HepG2 (cell line): Measurements from ENCODE around the gene PCNX1.

ENCODE experiments used
- ARID3A ChIP-seq: IDR thresholded peaks from 2 replicates; pipeline ENCODE4 v1.6.1; 2012; ENCODE audit warnings: low read depth, low read length, improper control_type of control experiment
- KDM1A ChIP-seq: IDR thresholded peaks from 2 replicates; pipeline ENCODE4 v1.6.1; 2016; ENCODE audit warnings: missing compliant biosample characterization
- MLLT10 ChIP-seq: sonication (generic); formaldehyde crosslinking; IDR thresholded peaks from 2 replicates; pipeline ENCODE4 v1.4.0; 2020; ENCODE audit warnings: missing genetic modification reagents
- YY1 ChIP-seq: IDR thresholded peaks from 2 replicates; pipeline ENCODE4 v1.6.1; 2011; ENCODE audit warnings: low read length, low read depth, moderate library complexity, mild to moderate bottlenecking; ENCODE audit not compliant: insufficient read depth, insufficient replicate concordance
- ZNF33B ChIP-seq: sonication (generic); formaldehyde crosslinking; IDR thresholded peaks from 2 replicates; pipeline ENCODE4 v1.5.1; 2020; ENCODE audit warnings: mild to moderate bottlenecking, missing genetic modification reagents
- ZNF644 ChIP-seq: IDR thresholded peaks from 2 replicates; pipeline ENCODE4 v1.6.1; 2016; ENCODE audit warnings: low read depth
- ZNF790 ChIP-seq: sonication (generic); formaldehyde crosslinking; IDR thresholded peaks from 2 replicates; pipeline ENCODE4 v1.8.0; 2022; ENCODE audit warnings: missing genetic modification reagents, mild to moderate bottlenecking, borderline replicate concordance
- ZZZ3 ChIP-seq: sonication (generic); formaldehyde crosslinking; IDR thresholded peaks from 2 replicates; pipeline ENCODE4 v1.4.0; 2020; ENCODE audit warnings: missing genetic modification reagents, mild to moderate bottlenecking, borderline replicate concordance

GRCh38 chr14:70971560-70971959 is 64.3 kb downstream of the PCNX1 start:
- TF ChIP-seq ZZZ3 (CRISPR knock-in tag) (no peak), YY1 (no peak), KDM1A (CRISPR knock-in tag) (no peak), ZNF33B (CRISPR knock-in tag) (no peak), ZNF644 (CRISPR knock-in tag) (no peak), MLLT10 (CRISPR knock-in tag) (no peak), ZNF790 (CRISPR knock-in tag) (no peak), ARID3A (no peak)
